ENCODE results near the gene QSER1. TPM values are rescaled to one million over a fixed set of nuclear protein-coding genes. Genes with fewer than 3 reads are reported as not detected.
"Not testable (repeated sequence)": the region's sequence is repeated elsewhere in the genome, so short reads cannot be mapped to it uniquely, and the experiment has no call there.

QSER1 gene
- total RNA-seq, 1 donor = 38.1 TPM

DNA sequence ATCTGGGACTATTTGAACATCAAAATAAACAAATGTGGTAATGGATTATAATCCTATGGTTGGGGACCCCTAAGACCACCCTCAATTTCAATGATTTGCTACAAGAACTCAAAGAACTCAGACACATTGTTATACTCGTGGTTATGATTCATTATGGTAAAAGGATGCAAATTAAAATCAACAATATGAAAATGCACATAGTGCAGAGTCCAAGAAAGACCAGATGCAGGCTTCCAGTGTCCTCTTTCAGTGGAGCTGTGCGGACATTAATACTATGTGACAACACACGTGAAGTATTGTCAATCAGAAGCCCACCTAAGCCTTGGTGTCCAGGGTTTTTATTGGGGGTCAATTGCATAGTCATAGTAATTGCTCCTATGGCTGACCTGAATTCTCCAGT lies 9.2 kb upstream of the QSER1 start:
- TF ChIP-seq, protein P1, sequence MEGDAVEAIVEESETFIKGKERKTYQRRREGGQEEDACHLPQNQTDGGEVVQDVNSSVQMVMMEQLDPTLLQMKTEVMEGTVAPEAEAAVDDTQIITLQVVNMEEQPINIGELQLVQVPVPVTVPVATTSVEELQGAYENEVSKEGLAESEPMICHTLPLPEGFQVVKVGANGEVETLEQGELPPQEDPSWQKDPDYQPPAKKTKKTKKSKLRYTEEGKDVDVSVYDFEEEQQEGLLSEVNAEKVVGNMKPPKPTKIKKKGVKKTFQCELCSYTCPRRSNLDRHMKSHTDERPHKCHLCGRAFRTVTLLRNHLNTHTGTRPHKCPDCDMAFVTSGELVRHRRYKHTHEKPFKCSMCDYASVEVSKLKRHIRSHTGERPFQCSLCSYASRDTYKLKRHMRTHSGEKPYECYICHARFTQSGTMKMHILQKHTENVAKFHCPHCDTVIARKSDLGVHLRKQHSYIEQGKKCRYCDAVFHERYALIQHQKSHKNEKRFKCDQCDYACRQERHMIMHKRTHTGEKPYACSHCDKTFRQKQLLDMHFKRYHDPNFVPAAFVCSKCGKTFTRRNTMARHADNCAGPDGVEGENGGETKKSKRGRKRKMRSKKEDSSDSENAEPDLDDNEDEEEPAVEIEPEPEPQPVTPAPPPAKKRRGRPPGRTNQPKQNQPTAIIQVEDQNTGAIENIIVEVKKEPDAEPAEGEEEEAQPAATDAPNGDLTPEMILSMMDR (IDR thresholded peaks at IDR 0.05; ENCODE audit: insufficient read depth, low read length) = no peak
- no peak for DNase-seq (ENCODE audit: low read depth)

DNA sequence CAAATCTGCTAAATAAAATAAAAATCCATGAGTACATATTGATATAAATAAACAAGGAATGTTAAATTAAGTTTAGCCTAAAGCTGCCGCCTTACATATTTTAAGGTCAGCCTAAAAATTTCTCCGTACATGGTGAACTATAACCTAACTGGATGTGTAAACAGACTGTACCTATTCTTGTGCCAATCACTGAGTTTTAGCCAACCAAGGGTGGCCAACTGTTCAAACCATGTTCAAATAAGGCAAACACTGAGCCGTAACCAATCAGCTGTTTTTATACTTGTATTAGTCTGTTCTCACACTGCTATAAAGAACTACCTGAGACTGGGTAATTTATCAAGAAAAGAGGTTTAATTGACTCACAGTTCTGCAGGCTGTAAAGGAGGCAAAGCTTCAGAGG lies 8.6 kb upstream of the QSER1 start:
- TF ChIP-seq, protein P1 (IDR thresholded peaks at IDR 0.05; ENCODE audit: insufficient read depth, low read length) = no peak
- H3K4me3 ChIP-seq (ENCODE audit: low read depth, low read length) = no peak overlapping the region
- no peak for DNase-seq (ENCODE audit: low read depth)

More for the DNA sequence above, 9.2 kb upstream of the QSER1 start:
- no peak overlapping the region for H3K4me3 ChIP-seq (ENCODE audit: low read depth, low read length)

DNA sequence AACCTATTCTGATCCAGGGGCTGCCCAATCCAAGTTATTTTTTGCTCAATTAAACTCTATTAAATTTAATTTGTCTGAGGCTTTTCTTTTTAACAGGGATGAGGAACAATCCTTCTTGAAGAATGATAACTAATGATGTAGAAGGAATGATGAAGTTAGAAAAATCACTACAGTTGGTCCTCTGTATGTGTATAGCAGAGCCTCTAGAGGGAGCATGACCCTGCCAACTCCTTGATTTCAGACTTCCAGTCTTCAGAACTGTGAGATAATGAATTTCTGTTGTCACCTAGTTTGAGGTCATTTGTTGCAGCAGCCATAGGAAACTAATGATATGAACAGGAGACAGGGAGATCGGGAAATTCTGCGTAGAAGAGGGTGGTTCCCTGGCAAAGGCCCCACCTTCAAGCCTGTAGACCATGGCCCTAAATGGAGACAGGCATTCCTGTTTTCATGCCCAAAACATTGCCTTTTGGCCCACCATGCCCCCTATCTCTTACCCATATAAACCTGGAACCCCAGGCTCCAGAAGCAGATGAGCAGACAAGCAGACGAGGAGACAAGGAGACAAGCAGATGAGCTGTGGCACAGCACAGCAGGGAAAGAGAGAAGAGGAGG lies 7.7 kb upstream of the QSER1 start:
- no peak overlapping the region for H3K4me3 ChIP-seq (ENCODE audit: low read depth, low read length)
- TF ChIP-seq, protein P1 (IDR thresholded peaks at IDR 0.05; ENCODE audit: insufficient read depth, low read length) = peak; percentile 59
- DNase-seq (ENCODE audit: low read depth) = peak; percentile 23

DNA sequence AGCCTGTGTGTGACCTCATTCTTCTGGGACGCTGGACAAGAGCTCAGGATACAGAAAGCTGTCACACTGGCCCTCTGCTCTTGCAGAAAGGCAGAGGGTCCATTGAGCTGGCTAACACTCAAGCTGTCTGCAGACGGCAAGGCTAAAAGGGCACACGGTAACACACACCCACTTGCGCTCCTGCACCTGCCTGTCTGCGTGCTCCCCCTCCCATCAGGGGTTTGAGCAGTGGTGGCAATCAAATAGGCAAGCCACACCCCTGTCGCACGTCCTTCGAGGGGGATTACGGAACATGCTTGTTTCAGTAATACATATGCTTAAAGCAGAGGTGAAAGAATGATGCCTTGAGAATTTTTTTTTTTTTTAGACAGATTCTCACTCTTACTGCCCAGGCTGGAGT lies 7.1 kb upstream of the QSER1 start:
- H3K4me3 ChIP-seq (ENCODE audit: low read depth, low read length) = no peak overlapping the region
- TF ChIP-seq, protein P1 (IDR thresholded peaks at IDR 0.05; ENCODE audit: insufficient read depth, low read length) = no peak
- DNase-seq (ENCODE audit: low read depth) = no peak

DNA sequence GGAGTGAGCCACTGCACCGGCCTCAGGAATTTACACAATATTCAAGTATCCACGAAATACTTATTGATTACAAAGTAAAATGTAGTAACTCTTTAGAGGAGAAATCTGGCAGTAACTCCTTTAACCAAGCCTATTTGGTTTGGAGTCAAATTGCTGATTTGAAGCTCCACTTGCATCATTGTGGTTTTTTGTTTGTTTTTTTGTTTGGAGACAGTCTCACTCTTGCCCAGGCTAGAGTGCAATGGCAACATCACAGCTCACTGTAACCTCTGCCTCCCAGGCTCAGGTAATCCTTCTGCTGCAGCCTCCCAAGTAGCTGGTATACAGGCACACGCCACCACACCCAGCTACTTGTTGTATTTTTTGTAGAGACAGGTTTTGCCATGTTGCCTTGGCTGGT lies 6.4 kb upstream of the QSER1 start:
- H3K4me3 ChIP-seq (ENCODE audit: low read depth, low read length) = no peak overlapping the region
- TF ChIP-seq, protein P1 (IDR thresholded peaks at IDR 0.05; ENCODE audit: insufficient read depth, low read length) = no peak
- no peak for DNase-seq (ENCODE audit: low read depth)

DNA sequence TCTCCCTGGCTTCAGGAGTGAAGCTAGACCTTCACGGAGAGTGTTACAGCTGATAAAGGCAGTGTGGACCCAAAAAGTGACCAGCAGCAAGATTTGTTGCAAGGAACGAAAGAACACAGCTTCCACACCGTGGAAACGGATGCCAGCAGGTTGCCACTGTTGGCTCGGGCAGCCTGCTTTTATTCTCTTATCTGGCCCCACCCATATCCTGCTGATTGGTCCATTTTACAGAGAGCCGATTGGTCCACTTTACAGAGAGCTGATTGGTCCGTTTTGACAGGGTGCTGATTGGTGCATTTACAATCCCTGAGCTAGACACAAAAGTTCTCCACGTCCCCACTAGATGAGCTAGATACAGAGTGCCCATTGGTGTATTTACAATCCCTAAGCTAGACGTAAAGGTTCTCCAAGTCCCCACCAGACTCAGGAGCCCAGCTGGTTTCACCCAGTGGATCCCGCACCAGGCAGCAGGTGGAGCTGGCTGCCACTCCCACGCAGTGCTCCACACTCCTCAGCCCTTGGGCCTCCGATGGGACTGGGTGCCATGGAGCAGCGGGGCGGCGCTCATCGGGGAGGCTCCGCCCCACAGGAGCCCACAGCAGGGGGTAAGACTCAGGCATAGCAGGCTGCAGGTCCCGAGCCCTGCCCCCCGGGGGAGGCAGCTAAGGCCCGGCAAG lies 4.8 kb upstream of the QSER1 start:
- DNase-seq (ENCODE audit: low read depth); H3K4me3 ChIP-seq (ENCODE audit: low read depth, low read length): not testable (repeated sequence)

DNA sequence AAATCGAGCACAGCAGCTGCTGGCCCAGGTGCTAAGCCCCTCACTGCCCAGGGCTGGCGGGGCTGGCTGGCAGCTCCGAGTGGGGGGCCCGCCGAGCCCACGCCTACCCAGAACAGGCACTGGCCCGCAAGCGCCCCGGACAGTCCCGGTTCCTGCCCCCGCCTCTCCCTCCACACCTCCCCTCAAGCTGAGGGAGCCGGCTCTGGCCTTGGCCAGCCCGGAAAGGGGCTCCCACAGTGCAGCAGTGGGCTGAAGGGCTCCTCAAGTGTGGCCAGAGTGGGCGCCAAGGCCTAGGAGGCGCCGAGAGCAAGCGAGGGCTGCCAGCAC lies 4.3 kb upstream of the QSER1 start:
- not testable (repeated sequence) for H3K4me3 ChIP-seq (ENCODE audit: low read depth, low read length); DNase-seq (ENCODE audit: low read depth)

DNA sequence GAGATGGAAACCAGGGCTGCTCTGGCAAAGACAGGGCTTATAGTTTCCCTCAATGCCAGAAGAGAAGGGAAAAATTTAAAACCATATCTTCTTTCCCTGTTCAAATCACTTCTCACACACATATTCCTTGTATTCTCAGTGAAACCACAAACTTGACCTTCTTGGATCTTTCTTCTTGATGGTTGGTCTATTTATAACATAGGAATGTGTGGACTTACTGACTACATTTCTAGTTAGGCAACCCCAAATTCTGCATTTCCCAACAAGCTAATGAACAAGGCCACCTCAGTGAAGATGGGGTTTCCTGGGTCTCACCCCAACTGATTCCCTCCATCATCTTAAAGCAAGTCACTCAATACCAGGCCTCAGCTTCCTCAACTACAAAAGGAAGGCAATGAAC lies 3.8 kb upstream of the QSER1 start:
- TF ChIP-seq, protein P1 (IDR thresholded peaks at IDR 0.05; ENCODE audit: insufficient read depth, low read length) = no peak
- H3K4me3 ChIP-seq (ENCODE audit: low read depth, low read length) = no peak overlapping the region
- DNase-seq (ENCODE audit: low read depth) = peak; percentile 55
